Measurements from ENCODE around the gene BRD1. TPM values are rescaled to one million over a fixed set of nuclear protein-coding genes. Genes with fewer than 3 reads are reported as not detected.

Gene BRD1
- 10 to 100 TPM; 24.5 to 29.0 TPM for total RNA-seq

DNA sequence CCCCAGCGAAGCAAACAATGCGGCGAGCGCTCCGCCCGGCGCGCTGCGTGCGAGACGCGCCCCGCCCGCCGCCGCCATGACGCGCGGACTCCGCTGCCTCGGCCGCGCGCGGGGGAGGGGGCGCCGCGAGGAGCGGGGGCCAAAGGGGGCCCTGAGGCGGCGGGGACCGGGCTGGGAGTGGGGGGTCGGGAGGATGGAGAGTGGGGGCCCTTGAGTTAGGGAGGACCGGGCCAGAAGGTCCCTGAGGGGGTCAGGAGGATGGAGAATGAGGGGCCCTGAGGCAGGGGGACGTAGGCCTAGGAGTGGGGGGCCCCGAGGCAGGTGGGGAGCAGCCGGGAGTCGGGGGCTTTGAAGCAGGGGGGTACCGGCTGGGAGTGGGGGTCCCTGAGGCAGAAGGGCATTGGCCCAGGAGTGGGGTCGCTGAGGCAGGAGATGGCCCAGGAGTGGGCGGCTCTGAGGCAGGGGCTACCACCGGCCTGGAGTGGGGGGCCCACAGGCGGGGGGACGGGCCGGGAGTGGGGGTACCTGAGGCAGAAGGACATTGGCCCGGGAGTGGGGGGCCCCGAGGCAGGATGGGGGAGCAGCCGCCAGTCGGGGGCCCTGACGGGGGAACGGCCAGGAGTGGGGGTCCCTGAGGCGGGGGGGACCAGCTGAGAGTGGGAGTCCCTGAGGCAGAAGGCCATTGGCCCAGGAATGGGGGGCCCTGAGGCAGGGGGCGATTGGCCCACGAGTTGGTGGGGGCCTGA, at the start of gene BRD1:
Gene BRD1 (minus strand): TSS at position 21 of the 746 bp plus-strand sequence. CDS start 3,556 bp downstream, outside the sequence.
- H3K36me3 Mint-ChIP-seq (ENCODE audit: low read depth) = peaks cover 24% of the 10 kb centered on the region
- H3K27me3 Mint-ChIP-seq = no peaks in the 10 kb centered on the region
- peak within 1 kb of the TSS; percentile 95 for H3K27ac Mint-ChIP-seq
- CTCF ChIA-PET = no interaction called here
- intact Hi-C loops (cut with micrococcal nuclease) = no loop called here
- DNase-seq (peak; percentile 50), ATAC-seq (peak; percentile 51)
- no peak for TF ChIP-seq CTCF (IDR thresholded peaks at IDR 0.05)
- H3K4me1 Mint-ChIP-seq (ENCODE audit: low read depth) = peaks cover 40% of the 10 kb centered on the region
- H3K9me3 Mint-ChIP-seq = peaks cover 2% of the 10 kb centered on the region
- POLR2A ChIA-PET = interaction anchor here (1.1 to 1.5 kb wide), 2 partner anchors 11 to 143 kb away, joined by 3 to 4 read pairs; no protein-coding TSS in a partner anchor
- peak within 1 kb of the TSS; percentile 90 for H3K4me3 Mint-ChIP-seq

GRCh38 chr22:49873228-49873940, 45.7 kb upstream of the BRD1 start:
- DNase-seq (no peak), ATAC-seq (no peak)
- H3K36me3 Mint-ChIP-seq (ENCODE audit: low read depth) = peaks cover 60% of the 10 kb centered on the region
- no peak overlapping the region for H3K4me3 Mint-ChIP-seq
- H3K27me3 Mint-ChIP-seq = no peaks in the 10 kb centered on the region
- intact Hi-C loops (cut with micrococcal nuclease) = no loop called here
- H3K4me1 Mint-ChIP-seq (ENCODE audit: low read depth) = peaks cover 36% of the 10 kb centered on the region
- H3K27ac Mint-ChIP-seq = peak overlapping the region; percentile 43
- CTCF ChIA-PET = interaction anchor here (0.8 kb wide), 1 partner anchor 56 kb away, joined by 3 read pairs; no protein-coding TSS in a partner anchor
- peaks cover 15% of the 10 kb centered on the region for H3K9me3 Mint-ChIP-seq
- TF ChIP-seq CTCF (IDR thresholded peaks at IDR 0.05) = no peak
- POLR2A ChIA-PET = interaction anchor here (0.8 to 1.1 kb wide), 3 partner anchors 8 to 34 kb away, joined by 3 to 5 read pairs (median 3); no protein-coding TSS in a partner anchor

DNA sequence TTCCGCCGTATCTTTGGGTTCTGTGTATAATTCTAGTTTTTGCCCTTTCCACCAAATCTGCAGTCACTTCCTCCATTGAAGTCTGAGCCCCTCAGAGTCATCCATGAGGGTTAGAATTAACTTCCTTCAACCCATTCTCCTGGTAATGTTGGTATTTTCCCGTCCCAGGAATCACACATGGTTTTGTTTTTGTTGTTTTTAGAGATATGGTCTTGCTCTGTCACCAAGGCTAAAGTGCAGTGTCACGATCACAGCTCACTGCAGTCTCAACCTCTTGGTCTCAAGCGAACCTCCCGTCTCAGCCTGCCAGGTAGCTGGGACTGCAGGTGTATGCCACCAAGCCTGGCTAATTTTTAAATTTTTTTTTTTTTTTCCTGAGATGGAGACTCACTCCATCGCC, 44.7 kb upstream of the BRD1 start:
- intact Hi-C loops (cut with micrococcal nuclease) = no loop called here
- Mint-ChIP-seq H3K4me3 (no peak overlapping the region), H3K4me1 (ENCODE audit: low read depth) (peaks cover 47% of the 10 kb centered on the region), H3K9me3 (peaks cover 14% of the 10 kb centered on the region), H3K27ac (no peak overlapping the region), H3K27me3 (no peaks in the 10 kb centered on the region), H3K36me3 (ENCODE audit: low read depth) (peaks cover 64% of the 10 kb centered on the region)
- CTCF ChIA-PET = no interaction called here
- no peak for ATAC-seq
- DNase-seq = no peak
- POLR2A ChIA-PET = interaction anchor here (1.1 to 2.4 kb wide), 2 partner anchors 9 to 18 kb away, joined by 3 to 10 read pairs; partner anchors contain the start of gene ZBED4
- no peak for TF ChIP-seq CTCF (IDR thresholded peaks at IDR 0.05)

DNA sequence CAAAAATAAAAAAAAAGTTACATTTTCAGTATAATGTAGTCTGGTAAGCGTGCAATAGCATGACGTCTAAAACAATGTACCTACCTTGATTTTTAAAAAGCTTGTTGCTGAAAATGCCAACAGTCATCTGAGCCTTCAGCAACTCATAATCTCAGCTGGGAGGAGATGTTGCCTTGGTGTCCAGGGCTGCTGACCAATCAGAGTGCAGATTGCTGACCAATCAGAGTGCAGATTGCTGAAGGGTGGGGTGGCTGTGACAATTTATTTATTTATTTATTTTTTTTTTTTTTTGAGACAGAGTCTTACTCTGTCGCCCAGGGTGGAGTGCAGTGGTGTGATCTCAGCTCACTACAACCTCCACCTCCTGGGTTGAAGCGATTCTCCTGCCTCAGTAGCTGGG, 43.8 kb upstream of the BRD1 start:
- DNase-seq = no peak
- ChIA-PET POLR2A (interaction anchor here (2.0 to 2.4 kb wide), 2 partner anchors 11 to 17 kb away, joined by 6 to 10 read pairs; partner anchors contain the start of gene ZBED4), CTCF (no interaction called here)

More for the DNA sequence above, 43.8 kb upstream of the BRD1 start:
- Mint-ChIP-seq H3K9me3 (peaks cover 18% of the 10 kb centered on the region), H3K4me3 (no peak overlapping the region), H3K27ac (no peak overlapping the region), H3K4me1 (ENCODE audit: low read depth) (peaks cover 55% of the 10 kb centered on the region), H3K36me3 (ENCODE audit: low read depth) (peaks cover 68% of the 10 kb centered on the region), H3K27me3 (no peaks in the 10 kb centered on the region)
- no peak for ATAC-seq
- intact Hi-C loops (cut with micrococcal nuclease) = no loop called here
- TF ChIP-seq CTCF (IDR thresholded peaks at IDR 0.05) = no peak

Data from activated CD8-positive, alpha-beta T cell treated with anti-CD3 and anti-CD28 coated beads for 36 hours (primary cell).